Measurements from ENCODE around the gene PARD3.

The PARD3 gene

DNA sequence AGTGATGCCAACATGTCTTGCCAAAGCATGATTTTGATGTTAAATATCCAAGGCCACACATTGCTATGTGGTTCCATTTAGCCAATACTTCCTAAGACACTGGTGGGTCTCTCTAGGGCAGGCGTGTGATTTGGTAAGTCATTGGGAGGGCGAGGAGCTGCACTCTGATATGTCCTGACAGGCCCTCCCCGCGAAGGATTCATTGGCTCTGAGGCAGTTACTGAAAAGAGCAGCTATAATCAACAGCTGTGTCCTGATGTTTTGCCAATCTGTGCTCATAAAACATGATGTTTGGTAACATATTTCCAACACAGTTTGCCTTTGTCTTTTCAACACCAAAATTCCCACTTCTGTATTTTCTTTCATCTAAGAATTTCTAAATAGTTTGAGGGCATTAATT is 646.7 kb downstream of the PARD3 start:
- H3K4me3 ChIP-seq (ENCODE audit: low read depth, low read length): no peak overlapping the region
- TF ChIP-seq, protein P1, sequence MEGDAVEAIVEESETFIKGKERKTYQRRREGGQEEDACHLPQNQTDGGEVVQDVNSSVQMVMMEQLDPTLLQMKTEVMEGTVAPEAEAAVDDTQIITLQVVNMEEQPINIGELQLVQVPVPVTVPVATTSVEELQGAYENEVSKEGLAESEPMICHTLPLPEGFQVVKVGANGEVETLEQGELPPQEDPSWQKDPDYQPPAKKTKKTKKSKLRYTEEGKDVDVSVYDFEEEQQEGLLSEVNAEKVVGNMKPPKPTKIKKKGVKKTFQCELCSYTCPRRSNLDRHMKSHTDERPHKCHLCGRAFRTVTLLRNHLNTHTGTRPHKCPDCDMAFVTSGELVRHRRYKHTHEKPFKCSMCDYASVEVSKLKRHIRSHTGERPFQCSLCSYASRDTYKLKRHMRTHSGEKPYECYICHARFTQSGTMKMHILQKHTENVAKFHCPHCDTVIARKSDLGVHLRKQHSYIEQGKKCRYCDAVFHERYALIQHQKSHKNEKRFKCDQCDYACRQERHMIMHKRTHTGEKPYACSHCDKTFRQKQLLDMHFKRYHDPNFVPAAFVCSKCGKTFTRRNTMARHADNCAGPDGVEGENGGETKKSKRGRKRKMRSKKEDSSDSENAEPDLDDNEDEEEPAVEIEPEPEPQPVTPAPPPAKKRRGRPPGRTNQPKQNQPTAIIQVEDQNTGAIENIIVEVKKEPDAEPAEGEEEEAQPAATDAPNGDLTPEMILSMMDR (IDR thresholded peaks at IDR 0.05; ENCODE audit: control insufficient read depth, extremely low read depth, insufficient read depth): no peak
- no peak for DNase-seq (ENCODE audit: low read depth)

GRCh38 chr10:34166823-34167222 is 648.3 kb downstream of the PARD3 start:
- no peak overlapping the region for H3K4me3 ChIP-seq (ENCODE audit: low read depth, low read length)
- no peak for DNase-seq (ENCODE audit: low read depth)
- TF ChIP-seq, protein P1 (IDR thresholded peaks at IDR 0.05; ENCODE audit: control insufficient read depth, extremely low read depth, insufficient read depth): no peak

DNA sequence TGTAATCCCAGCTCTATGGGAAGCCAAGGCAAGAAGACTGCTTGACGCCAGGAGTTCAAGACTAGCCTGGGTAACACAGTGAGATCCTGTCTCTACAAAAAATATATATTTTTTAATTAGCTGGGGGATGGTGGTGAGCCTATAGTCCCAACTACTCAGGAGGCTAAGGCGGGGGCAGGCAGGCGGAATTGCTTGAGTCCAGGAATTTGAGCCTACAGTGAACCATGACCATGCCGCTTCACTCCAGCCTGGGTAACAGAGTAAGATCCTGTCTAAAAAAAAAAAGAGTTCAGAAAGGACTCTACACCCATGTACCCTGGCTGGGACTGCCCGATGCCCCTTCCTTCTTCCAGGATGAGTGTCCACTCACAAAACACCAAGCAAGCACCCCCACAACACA is 648.7 kb downstream of the PARD3 start:
- DNase-seq (ENCODE audit: low read depth): no peak
- TF ChIP-seq, protein P1 (IDR thresholded peaks at IDR 0.05; ENCODE audit: control insufficient read depth, extremely low read depth, insufficient read depth): no peak

DNA sequence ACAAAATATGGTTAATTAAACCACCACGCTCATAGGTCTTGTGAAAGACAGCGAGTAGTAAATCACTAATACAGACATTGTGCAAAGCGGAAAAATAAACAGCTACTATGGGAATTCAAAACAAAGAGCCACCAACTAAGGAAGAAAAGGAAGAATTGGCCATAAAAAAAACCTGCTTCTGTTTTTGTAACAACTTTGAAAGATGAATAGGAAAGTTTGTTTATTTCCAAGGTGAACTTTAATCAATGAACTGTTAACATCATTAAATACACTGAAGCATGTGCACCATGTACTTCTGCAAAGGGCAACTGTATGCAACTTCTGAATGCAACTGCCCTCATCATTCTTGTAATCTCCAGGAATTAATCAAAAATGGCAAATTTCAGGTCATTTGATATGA is 651.1 kb downstream of the PARD3 start:
- DNase-seq (ENCODE audit: low read depth): no peak
- TF ChIP-seq, protein P1 (IDR thresholded peaks at IDR 0.05; ENCODE audit: control insufficient read depth, extremely low read depth, insufficient read depth): no peak
- H3K4me3 ChIP-seq (ENCODE audit: low read depth, low read length): no peak overlapping the region

More for the DNA sequence above, 648.7 kb downstream of the PARD3 start:
- H3K4me3 ChIP-seq (ENCODE audit: low read depth, low read length): no peak overlapping the region

- no peak for DNase-seq (ENCODE audit: low read depth)
- TF ChIP-seq, protein P1 (IDR thresholded peaks at IDR 0.05; ENCODE audit: control insufficient read depth, extremely low read depth, insufficient read depth): no peak
These were observed 651.8 kb downstream of the PARD3 start for GRCh38 chr10:34163075-34163905.

GRCh38 chr10:34161777-34162370 is 653.2 kb downstream of the PARD3 start:
- TF ChIP-seq, protein P1 (IDR thresholded peaks at IDR 0.05; ENCODE audit: control insufficient read depth, extremely low read depth, insufficient read depth): no peak
- no peak for DNase-seq (ENCODE audit: low read depth)
- no peak overlapping the region for H3K4me3 ChIP-seq (ENCODE audit: low read depth, low read length)

More at GRCh38 chr10:34163075-34163905, 651.8 kb downstream of the PARD3 start:
- H3K4me3 ChIP-seq (ENCODE audit: low read depth, low read length): no peak overlapping the region
